WTC11 (cell line): ENCODE data around the gene PELI3. TPM values are rescaled to one million over a fixed set of nuclear protein-coding genes. Genes with fewer than 3 reads are reported as not detected.

Experiments
- ATAC-seq: fragments of 200-7000 bp; cut with Tn5 transposase; 2 replicates; pipeline ENCODE4 v1.10.0; 2021; ENCODE audit warnings: mild to moderate bottlenecking, moderate library complexity
- CTCF ChIA-PET: fragments of 300-600 bp; sonication (Branson Sonifier 250); formaldehyde crosslinking; loops from one replicate; lab custom pipeline; 2021; ENCODE audit warnings: antibody characterized with exemption; lab: Charles Lee
- POLR2A ChIA-PET: fragments of 350-600 bp; sonication (Branson Sonifier 250); formaldehyde crosslinking; loops from one replicate; lab custom pipeline; 2021; ENCODE audit warnings: antibody characterized with exemption; lab: Charles Lee
- DNase-seq: peaks from one replicate; pipeline ENCODE4 v3.0.0; 2021; ENCODE audit warnings: low spot score
- H3K27ac Mint-ChIP-seq: 2 replicates; pipeline ENCODE4 v1.8.0; 2021; ENCODE audit warnings: mixed read lengths
- H3K27me3 Mint-ChIP-seq: 2 replicates; pipeline ENCODE4 v1.8.0; 2021; ENCODE audit warnings: low read depth, mild to moderate bottlenecking, moderate library complexity, mixed read lengths
- H3K36me3 Mint-ChIP-seq: 2 replicates; pipeline ENCODE4 v1.8.0; 2021; ENCODE audit warnings: mixed read lengths
- H3K4me1 Mint-ChIP-seq: 2 replicates; pipeline ENCODE4 v1.8.0; 2022; ENCODE audit warnings: mixed read lengths
- H3K4me3 Mint-ChIP-seq: 2 replicates; pipeline ENCODE4 v1.8.0; 2021; ENCODE audit warnings: mild to moderate bottlenecking, moderate library complexity, mixed read lengths
- H3K9me3 Mint-ChIP-seq: 2 replicates; pipeline ENCODE4 v1.8.0; 2021; ENCODE audit warnings: mixed read lengths
- ARID4B ChIP-seq: sonication (generic); formaldehyde crosslinking; IDR thresholded peaks from 2 replicates; pipeline ENCODE4 v1.8.0; 2023; ENCODE audit warnings: missing genetic modification reagents, mild to moderate bottlenecking, borderline replicate concordance
- CREM ChIP-seq: sonication (generic); formaldehyde crosslinking; IDR thresholded peaks from 2 replicates; pipeline ENCODE4 v1.8.1; 2022; ENCODE audit warnings: mild to moderate bottlenecking, missing genetic modification reagents, moderate library complexity
- ETV6 ChIP-seq: sonication (generic); formaldehyde crosslinking; IDR thresholded peaks from 2 replicates; pipeline ENCODE4 v1.8.1; 2022; ENCODE audit warnings: mild to moderate bottlenecking, missing genetic modification reagents
- FOXJ3 ChIP-seq: sonication (generic); formaldehyde crosslinking; IDR thresholded peaks from 2 replicates; pipeline ENCODE4 v1.9.0; 2021; ENCODE audit warnings: missing genetic modification reagents, mild to moderate bottlenecking, borderline replicate concordance
- GABPB1 ChIP-seq: sonication (generic); formaldehyde crosslinking; IDR thresholded peaks from 2 replicates; pipeline ENCODE4 v1.8.1; 2023; ENCODE audit warnings: mild to moderate bottlenecking, missing genetic modification reagents
- JAZF1 ChIP-seq: fragments of 250-450 bp; sonication (Bioruptor Pico); IDR thresholded peaks from 2 replicates; pipeline ENCODE4 v1.9.0; 2021; ENCODE audit warnings: moderate library complexity, mild to moderate bottlenecking, inconsistent platforms
- KAT7 ChIP-seq: sonication (generic); formaldehyde crosslinking; IDR thresholded peaks from 2 replicates; pipeline ENCODE4 v1.8.1; 2023; ENCODE audit warnings: missing genetic modification reagents, mild to moderate bottlenecking, borderline replicate concordance
- MLX ChIP-seq: sonication (generic); formaldehyde crosslinking; IDR thresholded peaks from 2 replicates; pipeline ENCODE4 v1.8.1; 2023; ENCODE audit warnings: mild to moderate bottlenecking, missing genetic modification reagents, moderate library complexity
- MYBL2 ChIP-seq: sonication (generic); formaldehyde crosslinking; IDR thresholded peaks from 2 replicates; pipeline ENCODE4 v1.8.1; 2023; ENCODE audit warnings: mild to moderate bottlenecking, moderate library complexity, missing genetic modification reagents
- NFE2L1 ChIP-seq: sonication (generic); formaldehyde crosslinking; IDR thresholded peaks from 2 replicates; pipeline ENCODE4 v1.8.1; 2023; ENCODE audit warnings: missing genetic modification reagents
- NR3C1 ChIP-seq: sonication (generic); formaldehyde crosslinking; conservative IDR thresholded peaks from 2 replicates; pipeline ENCODE4 v1.8.1; 2023; ENCODE audit warnings: low read depth, mild to moderate bottlenecking, missing genetic modification reagents
- TP53 ChIP-seq: sonication (generic); formaldehyde crosslinking; IDR thresholded peaks from 2 replicates; pipeline ENCODE4 v1.8.1; 2023; ENCODE audit warnings: mild to moderate bottlenecking, missing genetic modification reagents
- USF2 ChIP-seq: sonication (generic); formaldehyde crosslinking; IDR thresholded peaks from 2 replicates; pipeline ENCODE4 v1.8.1; 2023; ENCODE audit warnings: mild to moderate bottlenecking, missing genetic modification reagents, moderate library complexity
- ZBTB21 ChIP-seq: sonication (generic); formaldehyde crosslinking; IDR thresholded peaks from 2 replicates; pipeline ENCODE4 v1.8.1; 2023; ENCODE audit warnings: mild to moderate bottlenecking, missing genetic modification reagents, borderline replicate concordance
- ZNF138 ChIP-seq: sonication (generic); formaldehyde crosslinking; conservative IDR thresholded peaks from 2 replicates; pipeline ENCODE4 v1.8.1; 2022; ENCODE audit warnings: mild to moderate bottlenecking, moderate library complexity, missing genetic modification reagents
- ZNF232 ChIP-seq: sonication (generic); formaldehyde crosslinking; IDR thresholded peaks from 2 replicates; pipeline ENCODE4 v1.8.0; 2022; ENCODE audit warnings: mild to moderate bottlenecking, missing genetic modification reagents
- ZNF263 ChIP-seq: sonication (generic); formaldehyde crosslinking; IDR thresholded peaks from 2 replicates; pipeline ENCODE4 v1.8.1; 2022; ENCODE audit warnings: low read depth, mild to moderate bottlenecking, moderate library complexity, missing genetic modification reagents
- ZNF317 ChIP-seq: sonication (generic); formaldehyde crosslinking; IDR thresholded peaks from 2 replicates; pipeline ENCODE4 v1.8.1; 2023; ENCODE audit warnings: low read depth, mild to moderate bottlenecking, moderate library complexity, missing genetic modification reagents, borderline replicate concordance
- ZNF423 ChIP-seq: fragments of 250-450 bp; sonication (Bioruptor Pico); IDR thresholded peaks from 2 replicates; pipeline ENCODE4 v2.1.2; 2022; ENCODE audit warnings: mild to moderate bottlenecking, moderate library complexity
- total RNA-seq: library from RNA; stranded (reverse); gene quantifications from 3 replicates; pipeline ENCODE4 v1.2.3, GENCODE V29; 2021
- TF ChIP-seq, protein P1 (sequence below): sonication (generic); formaldehyde crosslinking; IDR thresholded peaks from 2 replicates; pipeline ENCODE4 v1.8.0; 2022; ENCODE audit warnings: mild to moderate bottlenecking, missing genetic modification reagents
- TF ChIP-seq, protein P2 (sequence below): fragments of 250-450 bp; sonication (Bioruptor Pico); conservative IDR thresholded peaks from 2 replicates; pipeline ENCODE4 v1.9.0; 2021; ENCODE audit warnings: mild to moderate bottlenecking
- TF ChIP-seq, protein P3 (sequence below): sonication (generic); formaldehyde crosslinking; conservative IDR thresholded peaks from 2 replicates; pipeline ENCODE4 v1.8.1; 2023; ENCODE audit warnings: mild to moderate bottlenecking, low read depth, missing genetic modification reagents, moderate library complexity

The PELI3 gene
- total RNA-seq, 1 experiment from 2014 or later: 7.8 TPM

DNA sequence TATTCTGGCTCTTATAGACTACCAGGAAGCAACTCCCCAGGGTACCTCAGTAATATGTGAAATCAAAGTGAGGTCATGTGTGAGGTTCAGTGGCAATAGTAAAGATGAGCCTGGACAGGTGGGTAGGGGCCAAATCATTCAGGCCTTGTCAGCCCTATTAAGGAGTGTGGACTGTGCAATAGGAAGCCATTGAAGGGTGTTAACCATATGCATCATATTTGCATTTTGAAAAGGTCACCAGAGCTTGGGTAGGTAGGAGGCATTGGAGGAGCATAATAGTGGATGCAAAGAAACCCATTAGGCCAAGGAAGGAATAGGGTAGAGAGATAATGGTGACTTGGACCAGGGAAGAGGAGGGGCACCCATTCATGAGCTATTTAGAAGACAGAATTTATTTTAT lies 19.7 kb upstream of the PELI3 start:
- no peak for ATAC-seq
- Mint-ChIP-seq H3K27me3 (peaks cover 13% of the 10 kb centered on the region), H3K4me1 (peaks cover 32% of the 10 kb centered on the region), H3K27ac (no peak overlapping the region), H3K36me3 (peaks cover 22% of the 10 kb centered on the region), H3K9me3 (peaks cover 37% of the 10 kb centered on the region), H3K4me3 (no peak overlapping the region)
- ChIA-PET CTCF (interaction anchor here (1.5 to 1.6 kb wide), 2 partner anchors 8 to 32 kb away, joined by 3 to 11 read pairs; partner anchors contain the start of gene MRPL11), POLR2A (interaction anchor here (0.8 kb wide), 1 partner anchor 9 kb away, joined by 3 read pairs; the partner anchor contains the start of gene MRPL11)
- DNase-seq: no peak
- TF ChIP-seq, protein P1, sequence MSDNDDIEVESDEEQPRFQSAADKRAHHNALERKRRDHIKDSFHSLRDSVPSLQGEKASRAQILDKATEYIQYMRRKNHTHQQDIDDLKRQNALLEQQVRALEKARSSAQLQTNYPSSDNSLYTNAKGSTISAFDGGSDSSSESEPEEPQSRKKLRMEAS (CRISPR knock-in tag): no peak
- TF ChIP-seq GABPB1 (CRISPR knock-in tag) (no peak), ZBTB21 (CRISPR knock-in tag) (no peak), FOXJ3 (CRISPR knock-in tag) (no peak), CREM (no peak), USF2 (CRISPR knock-in tag) (no peak), ZNF423 (CRISPR knock-in tag) (no peak), ZNF232 (CRISPR knock-in tag) (no peak), MLX (CRISPR knock-in tag) (no peak), JAZF1 (no peak), NR3C1 (CRISPR knock-in tag) (no peak), ARID4B (CRISPR knock-in tag) (no peak), TP53 (CRISPR knock-in tag) (no peak)

- peaks cover 32% of the 10 kb centered on the region for H3K4me1 Mint-ChIP-seq
- no peak overlapping the region for H3K27ac Mint-ChIP-seq
- peaks cover 12% of the 10 kb centered on the region for H3K36me3 Mint-ChIP-seq
- DNase-seq (no peak), ATAC-seq (no peak)
- no peak overlapping the region for H3K4me3 Mint-ChIP-seq
- H3K9me3 Mint-ChIP-seq: peaks cover 26% of the 10 kb centered on the region
- ChIA-PET CTCF (interaction anchor here (1.1 to 1.2 kb wide), 2 partner anchors 10 to 60 kb away, joined by 3 read pairs; partner anchors contain the start of gene MRPL11), POLR2A (no interaction called here)
- TF ChIP-seq KAT7 (CRISPR knock-in tag) (no peak), NFE2L1 (no peak), ZNF263 (CRISPR knock-in tag) (no peak), MYBL2 (no peak), ETV6 (CRISPR knock-in tag) (no peak)
- peaks cover 12% of the 10 kb centered on the region for H3K27me3 Mint-ChIP-seq
These were observed 18.2 kb upstream of the PELI3 start for GRCh38 chr11:66448523-66448922.

- peaks cover 2% of the 10 kb centered on the region; the same call in 1 of the 2 replicates for H3K36me3 Mint-ChIP-seq
- DNase-seq: no peak
- no peak overlapping the region for H3K4me3 Mint-ChIP-seq
- ChIA-PET CTCF (interaction anchor here (1.0 kb wide), 1 partner anchor 12 kb away, joined by 7 read pairs; the partner anchor contains the start of gene MRPL11), POLR2A (no interaction called here)
- peaks cover 28% of the 10 kb centered on the region for H3K4me1 Mint-ChIP-seq
- ATAC-seq: no peak
- peaks cover 13% of the 10 kb centered on the region for H3K9me3 Mint-ChIP-seq
- H3K27ac Mint-ChIP-seq: no peak overlapping the region
- H3K27me3 Mint-ChIP-seq: peaks cover 8% of the 10 kb centered on the region
- TF ChIP-seq, protein P2, sequence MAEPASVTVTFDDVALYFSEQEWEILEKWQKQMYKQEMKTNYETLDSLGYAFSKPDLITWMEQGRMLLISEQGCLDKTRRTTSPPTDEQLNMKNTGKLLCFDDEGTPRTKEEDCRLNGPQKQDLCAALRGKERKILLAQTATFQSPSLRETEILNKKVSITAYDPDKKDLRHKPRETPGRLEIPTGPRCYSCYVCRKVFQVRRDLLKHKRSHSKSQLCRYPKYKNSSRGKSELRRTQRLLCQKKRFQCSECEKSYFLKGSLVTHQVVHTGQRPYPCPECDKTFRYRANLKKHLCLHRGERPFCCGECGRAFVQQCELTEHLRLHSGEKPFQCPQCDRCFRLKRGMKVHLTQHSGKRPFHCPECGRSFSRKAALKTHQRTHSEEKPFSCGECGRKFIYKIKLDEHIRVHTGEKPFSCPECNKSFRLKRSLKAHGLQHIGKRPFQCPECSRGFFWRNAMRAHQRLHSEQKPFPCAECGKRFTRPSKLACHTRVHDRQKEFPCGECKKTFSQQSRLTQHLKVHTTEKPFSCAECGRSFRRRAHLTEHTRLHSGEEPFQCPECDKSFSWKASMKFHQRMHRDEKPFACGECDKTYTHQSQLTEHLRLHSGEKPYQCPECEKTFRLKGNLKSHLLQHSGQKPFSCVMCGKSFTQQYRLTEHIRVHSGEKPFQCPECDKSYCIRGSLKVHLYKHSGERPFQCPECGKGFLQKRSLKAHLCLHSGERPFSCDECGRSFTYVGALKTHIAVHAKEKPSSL: no peak
- TF ChIP-seq ZNF138 (CRISPR knock-in tag) (no peak), ZNF317 (no peak)
- TF ChIP-seq, protein P3, sequence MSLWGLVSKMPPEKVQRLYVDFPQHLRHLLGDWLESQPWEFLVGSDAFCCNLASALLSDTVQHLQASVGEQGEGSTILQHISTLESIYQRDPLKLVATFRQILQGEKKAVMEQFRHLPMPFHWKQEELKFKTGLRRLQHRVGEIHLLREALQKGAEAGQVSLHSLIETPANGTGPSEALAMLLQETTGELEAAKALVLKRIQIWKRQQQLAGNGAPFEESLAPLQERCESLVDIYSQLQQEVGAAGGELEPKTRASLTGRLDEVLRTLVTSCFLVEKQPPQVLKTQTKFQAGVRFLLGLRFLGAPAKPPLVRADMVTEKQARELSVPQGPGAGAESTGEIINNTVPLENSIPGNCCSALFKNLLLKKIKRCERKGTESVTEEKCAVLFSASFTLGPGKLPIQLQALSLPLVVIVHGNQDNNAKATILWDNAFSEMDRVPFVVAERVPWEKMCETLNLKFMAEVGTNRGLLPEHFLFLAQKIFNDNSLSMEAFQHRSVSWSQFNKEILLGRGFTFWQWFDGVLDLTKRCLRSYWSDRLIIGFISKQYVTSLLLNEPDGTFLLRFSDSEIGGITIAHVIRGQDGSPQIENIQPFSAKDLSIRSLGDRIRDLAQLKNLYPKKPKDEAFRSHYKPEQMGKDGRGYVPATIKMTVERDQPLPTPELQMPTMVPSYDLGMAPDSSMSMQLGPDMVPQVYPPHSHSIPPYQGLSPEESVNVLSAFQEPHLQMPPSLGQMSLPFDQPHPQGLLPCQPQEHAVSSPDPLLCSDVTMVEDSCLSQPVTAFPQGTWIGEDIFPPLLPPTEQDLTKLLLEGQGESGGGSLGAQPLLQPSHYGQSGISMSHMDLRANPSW (CRISPR knock-in tag): no peak
These were observed 16.1 kb upstream of the PELI3 start for GRCh38 chr11:66450560-66450959.
